Caco-2 (cell line): ENCODE data around the gene ARPC5L. TPM values are rescaled to one million over a fixed set of nuclear protein-coding genes. Genes with fewer than 3 reads are reported as not detected.

Experiments used
- BruUV-seq: library from RNA; stranded (reverse); fragments of 400-500 nt; replicated peaks from 2 replicates; lab custom pipeline; 2021; lab: Mats Ljungman, UMichigan
- CTCF ChIA-PET: fragments of 300-600 bp; sonication (Branson Sonifier 250); formaldehyde crosslinking; loops from one replicate; lab custom pipeline; 2022; ENCODE audit warnings: antibody characterized with exemption; lab: Charles Lee
- POLR2A ChIA-PET: fragments of 300-600 bp; sonication (Branson Sonifier 250); formaldehyde crosslinking; loops from one replicate; lab custom pipeline; 2022; ENCODE audit warnings: antibody characterized with exemption; lab: Charles Lee
- DNase-seq, 2 experiments: peaks; one replicate each; pipeline versions ENCODE4 v3.0.0 to v3.0.0-alpha.2; 2020 to 2022
- H3K27me3 ChIP-seq: replicated peaks from 2 replicates; pipeline ENCODE4 v1.6.0; 2011; ENCODE audit warnings: low read length; ENCODE audit not compliant: control insufficient read depth, insufficient read depth
- H3K36me3 ChIP-seq: 2 replicates; pipeline ENCODE4 v1.5.1; 2011; ENCODE audit warnings: low read length; ENCODE audit not compliant: control insufficient read depth, insufficient read depth
- H3K4me1 ChIP-seq: fragments of 250-450 bp; sonication (Bioruptor Pico); 2 replicates; pipeline ENCODE4 v1.5.1; 2020; ENCODE audit warnings: mild to moderate bottlenecking
- H3K4me3 ChIP-seq: 2 replicates; pipeline ENCODE4 v1.5.1; 2011; ENCODE audit warnings: low read depth, mild to moderate bottlenecking, control low read depth, low read length
- H3K9me3 ChIP-seq: fragments of 250-450 bp; sonication (Bioruptor Pico); 2 replicates; pipeline ENCODE4 v1.5.1; 2020; ENCODE audit warnings: mild to moderate bottlenecking, moderate library complexity
- H3K27ac Mint-ChIP-seq: one replicate; pipeline ENCODE4 v1.8.0; 2022; ENCODE audit warnings: mixed read lengths; ENCODE audit not compliant: unreplicated experiment
- H3K27me3 Mint-ChIP-seq: one replicate; pipeline ENCODE4 v1.8.0; 2022; ENCODE audit warnings: mixed read lengths; ENCODE audit not compliant: insufficient read depth, unreplicated experiment
- H3K36me3 Mint-ChIP-seq: one replicate; pipeline ENCODE4 v1.8.0; 2022; ENCODE audit warnings: mild to moderate bottlenecking, mixed read lengths; ENCODE audit not compliant: insufficient read depth, unreplicated experiment
- H3K4me1 Mint-ChIP-seq: one replicate; pipeline ENCODE4 v1.8.0; 2022; ENCODE audit warnings: low read depth, mixed read lengths; ENCODE audit not compliant: unreplicated experiment
- H3K4me3 Mint-ChIP-seq: one replicate; pipeline ENCODE4 v1.8.0; 2022; ENCODE audit warnings: mild to moderate bottlenecking, moderate library complexity, mixed read lengths; ENCODE audit not compliant: unreplicated experiment
- H3K9me3 Mint-ChIP-seq: one replicate; pipeline ENCODE4 v1.8.0; 2022; ENCODE audit warnings: mixed read lengths; ENCODE audit not compliant: unreplicated experiment
- CTCF ChIP-seq, 2 experiments: fragments of 200-600 bp in 1 of 2; IDR thresholded peaks; 1 replicate in 1 of 2; 2 replicates in 1 of 2; pipeline versions ENCODE4 v1.5.1 to v1.8.0; 2011 to 2022; ENCODE audit warnings: antibody characterized with exemption in 1 of 2, control low read depth in 1 of 2, inconsistent platforms in 1 of 2, low read depth in 1 of 2, low read length in 1 of 2, mild to moderate bottlenecking in 1 of 2, moderate library complexity in 1 of 2; ENCODE audit not compliant: insufficient read depth in 1 of 2, severe bottlenecking in 1 of 2, unreplicated experiment in 1 of 2
- intact Hi-C: fragments of 100-400 bp; cut with micrococcal nuclease; formaldehyde crosslinking; loops from one replicate; pipeline ENCODE4 v1.10.0; 2022; ENCODE audit not compliant: unreplicated experiment
- total RNA-seq: library from RNA; stranded (reverse); gene quantifications from 2 replicates; pipeline ENCODE4 v1.2.3, GENCODE V29; 2022

Gene ARPC5L
- total RNA-seq, 1 experiment from 2014 or later: 60.1 TPM

- ChIA-PET POLR2A (interaction anchor here (1.5 kb wide), 1 partner anchor 9 kb away, joined by 4 read pairs; no protein-coding TSS in a partner anchor), CTCF (interaction anchor here (2.7 to 11.7 kb wide), 2 partner anchors 86 to 88 kb away, joined by 24 to 325 read pairs; partner anchors contain the start of genes NR6A1 and OLFML2A)
- Mint-ChIP-seq H3K4me1 (peaks cover 7% of the 10 kb centered on the region), H3K9me3 (no peaks in the 10 kb centered on the region), H3K27me3 (no peaks in the 10 kb centered on the region), H3K36me3 (peaks cover 75% of the 10 kb centered on the region), H3K27ac (peak overlapping the region; percentile 95), H3K4me3 (peak overlapping the region; percentile 85)
- peak overlapping the region; percentile 85 for H3K4me3 ChIP-seq
- DNase-seq: no peak
- peaks cover 10% of the 10 kb centered on the region; the same call in 1 of the 2 replicates for H3K4me1 ChIP-seq
- intact Hi-C loops: loop anchor here (5.0 to 10.0 kb wide), 2 partner anchors 282 to 385 kb away; partner anchors contain the start of genes HSPA5 and SCAI
- H3K9me3 ChIP-seq: no peaks in the 10 kb centered on the region
- H3K36me3 ChIP-seq: peaks cover 13% of the 10 kb centered on the region
- no peaks in the 10 kb centered on the region for H3K27me3 ChIP-seq
- BruUV-seq: no TSS peak
- no peak for TF ChIP-seq CTCF (IDR thresholded peaks at IDR 0.05; ENCODE audit: insufficient read depth in 1 of 2, low read depth in 1 of 2, low read length in 1 of 2, severe bottlenecking in 1 of 2, unreplicated experiment in 1 of 2)
These were observed 1.9 kb upstream of the ARPC5L start for GRCh38 chr9:124859803-124860581.

GRCh38 chr9:124860582-124861341 lies 1.2 kb upstream of the ARPC5L start:
- peaks cover 10% of the 10 kb centered on the region; the same call in 1 of the 2 replicates for H3K4me1 ChIP-seq
- ChIA-PET CTCF (interaction anchor here (0.8 to 2.7 kb wide), 3 partner anchors 8 to 283 kb away, joined by 3 to 24 read pairs (median 12); partner anchors contain the start of genes NR6A1, SCAI and WDR38), POLR2A (interaction anchor here (0.5 to 2.0 kb wide), 5 partner anchors 8 to 330 kb away, joined by 3 to 9 read pairs (median 3); partner anchors contain the start of genes PPP6C and WDR38)
- H3K4me3 ChIP-seq: peak overlapping the region; percentile 85
- Mint-ChIP-seq H3K36me3 (peaks cover 72% of the 10 kb centered on the region), H3K27me3 (no peaks in the 10 kb centered on the region), H3K4me1 (peaks cover 7% of the 10 kb centered on the region), H3K9me3 (no peaks in the 10 kb centered on the region), H3K27ac (peak overlapping the region; percentile 95), H3K4me3 (peak overlapping the region; percentile 85)
- intact Hi-C loops: loop anchor here (5.0 to 10.0 kb wide), 2 partner anchors 282 to 384 kb away; partner anchors contain the start of genes HSPA5 and SCAI
- no peak for TF ChIP-seq CTCF (IDR thresholded peaks at IDR 0.05; ENCODE audit: insufficient read depth in 1 of 2, low read depth in 1 of 2, low read length in 1 of 2, severe bottlenecking in 1 of 2, unreplicated experiment in 1 of 2)
- no peaks in the 10 kb centered on the region for H3K9me3 ChIP-seq
- H3K36me3 ChIP-seq: peaks cover 13% of the 10 kb centered on the region
- no peaks in the 10 kb centered on the region for H3K27me3 ChIP-seq
- TSS peak; percentile 52 for BruUV-seq
- no peak for DNase-seq
